ENCODE measurements around the gene SH3GL1. TPM values are rescaled to one million over a fixed set of nuclear protein-coding genes. Genes with fewer than 3 reads are reported as not detected.

The SH3GL1 gene
- total and polyA plus RNA-seq, 2 donors from 2014 or later: 34.8 to 52.7 TPM

DNA sequence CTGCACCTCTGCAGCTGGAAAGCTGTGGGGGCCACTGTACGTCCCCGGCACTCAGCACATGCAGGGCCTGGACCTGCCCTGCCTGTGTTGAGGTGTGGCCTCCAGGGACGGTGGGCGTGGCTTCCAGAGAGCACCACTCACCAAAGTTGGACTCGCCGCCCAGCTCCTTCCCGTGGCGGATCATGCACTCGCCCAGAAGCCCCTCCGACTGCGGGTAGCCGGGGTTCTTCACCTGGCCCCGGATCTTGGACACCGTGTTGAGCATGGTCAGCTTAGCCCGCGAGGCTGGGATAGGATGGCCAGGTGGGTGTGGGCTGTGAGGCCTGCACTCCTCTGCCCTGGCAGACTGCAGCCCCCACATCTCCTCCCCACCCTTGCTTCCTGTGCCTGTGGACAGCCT is 35.0 kb downstream of the SH3GL1 start:
- TF ChIP-seq CTCF (IDR thresholded peaks at IDR 0.05; ENCODE audit: borderline replicate concordance, extremely low read depth, insufficient read depth): no peak
- Histone ChIP-seq H3K4me1 (ENCODE audit: control insufficient read depth in 2 of 3, insufficient read depth in 2 of 3, low read depth in 1 of 3, low read length in 3 of 3) (peaks cover 0 to 24% (median 17%) of the 10 kb centered on the region in 3 donors), H3K9me3 (ENCODE audit: control insufficient read depth in 2 of 3, insufficient read depth in 1 of 3, low read length in 3 of 3) (no peaks in the 10 kb centered on the region), H3K27ac (ENCODE audit: low read depth in 2 of 2, low read length in 2 of 2) (no peak overlapping the region), H3K4me3 (ENCODE audit: low read length in 3 of 3) (no peak overlapping the region), H3K36me3 (ENCODE audit: control insufficient read depth in 2 of 3, insufficient read depth in 3 of 3, low read length in 3 of 3) (peaks cover 0 to 28% (median 12%) of the 10 kb centered on the region in 3 donors), H3K27me3 (ENCODE audit: control insufficient read depth, insufficient read depth, low read length) (no peaks in the 10 kb centered on the region), H3K9ac (ENCODE audit: low read length in 3 of 3) (no peak overlapping the region)
- intact Hi-C loops (cut with DNase I): no loop called here
- DNase-seq (peak in 1 of 5 donors; percentile 79), FAIRE-seq (no peak)

- FAIRE-seq: no peak
- intact Hi-C loops (cut with DNase I): no loop called here
These were observed 36.6 kb downstream of the SH3GL1 start for GRCh38 chr19:4363571-4364304.

DNA sequence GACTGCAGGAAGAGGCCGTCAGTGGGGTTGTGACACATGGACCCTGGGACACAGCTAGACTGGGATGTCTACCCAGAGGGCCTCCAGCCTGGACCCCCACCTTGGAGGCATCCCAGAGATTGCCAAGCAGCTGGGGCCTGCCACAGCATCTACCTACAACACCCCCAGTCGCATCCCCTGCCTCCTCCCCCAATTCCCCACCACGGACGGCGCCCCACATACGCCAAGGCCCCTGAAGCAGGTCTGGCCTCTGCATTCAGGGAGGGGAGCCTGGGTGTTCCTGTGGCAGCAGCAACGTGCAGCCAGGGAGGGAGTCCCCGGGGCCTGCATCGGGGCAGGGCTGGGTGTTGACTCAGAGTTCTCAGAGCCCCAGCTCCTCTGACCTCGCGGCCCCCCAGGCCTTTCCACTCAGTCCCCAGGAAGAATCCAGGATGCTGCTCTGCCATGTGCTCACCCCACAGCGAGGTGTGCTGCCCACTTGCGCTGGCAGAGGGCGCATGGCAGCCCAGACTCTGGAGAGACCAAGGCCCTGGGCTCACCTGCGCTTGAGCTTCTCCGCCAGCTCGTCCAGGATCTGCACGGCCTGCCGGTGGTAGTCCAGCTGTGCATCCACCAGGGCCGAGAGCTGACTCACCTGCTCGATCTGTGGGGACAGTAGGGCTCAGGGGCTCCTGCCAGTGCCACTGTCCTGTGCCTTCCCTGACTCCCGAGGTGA is 37.4 kb downstream of the SH3GL1 start:
- DNase-seq: peak in 2 of 5 donors; percentile 62 to 75
- Histone ChIP-seq H3K27me3 (ENCODE audit: control insufficient read depth, insufficient read depth, low read length) (no peaks in the 10 kb centered on the region), H3K9ac (ENCODE audit: low read length in 3 of 3) (no peak overlapping the region), H3K36me3 (ENCODE audit: control insufficient read depth in 2 of 3, insufficient read depth in 3 of 3, low read length in 3 of 3) (peaks cover 0 to 33% (median 12%) of the 10 kb centered on the region in 3 donors), H3K4me1 (ENCODE audit: control insufficient read depth in 2 of 3, insufficient read depth in 2 of 3, low read depth in 1 of 3, low read length in 3 of 3) (peaks cover 0 to 7% (median 5%) of the 10 kb centered on the region in 3 donors), H3K9me3 (ENCODE audit: control insufficient read depth in 2 of 3, insufficient read depth in 1 of 3, low read length in 3 of 3) (no peaks in the 10 kb centered on the region), H3K4me3 (ENCODE audit: low read length in 3 of 3) (no peak overlapping the region), H3K27ac (ENCODE audit: low read depth in 2 of 2, low read length in 2 of 2) (no peak overlapping the region)
- no peak for TF ChIP-seq CTCF (IDR thresholded peaks at IDR 0.05; ENCODE audit: borderline replicate concordance, extremely low read depth, insufficient read depth)
- intact Hi-C loops (cut with DNase I): no loop called here
- FAIRE-seq: no peak

More at GRCh38 chr19:4363571-4364304, 36.6 kb downstream of the SH3GL1 start:
- peaks cover 0 to 13% (median 9%) of the 10 kb centered on the region in 3 donors for H3K4me1 ChIP-seq (ENCODE audit: control insufficient read depth in 2 of 3, insufficient read depth in 2 of 3, low read depth in 1 of 3, low read length in 3 of 3)
- peak in 2 of 5 donors; percentile 39 to 76 for DNase-seq
- no peak overlapping the region for H3K4me3 ChIP-seq (ENCODE audit: low read length in 3 of 3)
- no peak overlapping the region for H3K27ac ChIP-seq (ENCODE audit: low read depth in 2 of 2, low read length in 2 of 2)
- no peak overlapping the region for H3K9ac ChIP-seq (ENCODE audit: low read length in 3 of 3)
- H3K36me3 ChIP-seq (ENCODE audit: control insufficient read depth in 2 of 3, insufficient read depth in 3 of 3, low read length in 3 of 3): peaks cover 0 to 33% (median 12%) of the 10 kb centered on the region in 3 donors
- H3K9me3 ChIP-seq (ENCODE audit: control insufficient read depth in 2 of 3, insufficient read depth in 1 of 3, low read length in 3 of 3): no peaks in the 10 kb centered on the region
- H3K27me3 ChIP-seq (ENCODE audit: control insufficient read depth, insufficient read depth, low read length): no peaks in the 10 kb centered on the region
- TF ChIP-seq CTCF (IDR thresholded peaks at IDR 0.05; ENCODE audit: borderline replicate concordance, extremely low read depth, insufficient read depth): no peak

Data from kidney (tissue), 14 donors.